BLaER1 treated with 17β-estradiol and CSF1 and Interleukin-3, amounts not matched to agents 10 nM and 100 nM (cell line): Measurements from ENCODE around the gene ELOVL4.

Experiments
- H3K27ac ChIP-seq, 11 experiments: shearing (Covaris generic); formaldehyde crosslinking; 2 replicates each; pipeline ENCODE4 v1.8.1; 2022
- H3K27me3 ChIP-seq, 11 experiments: shearing (Covaris generic); formaldehyde crosslinking; 2 replicates each; pipeline ENCODE4 v1.8.1; 2022
- H3K36me3 ChIP-seq, 11 experiments: shearing (Covaris generic); formaldehyde crosslinking; 2 replicates each; pipeline ENCODE4 v1.8.1; 2022
- H3K4me1 ChIP-seq, 10 experiments: shearing (Covaris generic); formaldehyde crosslinking; 2 replicates each; pipeline ENCODE4 v1.8.1; 2022
- H3K4me2 ChIP-seq, 11 experiments: shearing (Covaris generic); formaldehyde crosslinking; 2 replicates each; pipeline ENCODE4 v1.8.1; 2022
- H3K4me3 ChIP-seq, 10 experiments: shearing (Covaris generic); formaldehyde crosslinking; 2 replicates each; pipeline ENCODE4 v1.8.1; 2022
- H3K9ac ChIP-seq, 11 experiments: shearing (Covaris generic); formaldehyde crosslinking; 2 replicates each; pipeline ENCODE4 v1.8.1; 2022
- H3K9me3 ChIP-seq, 11 experiments: shearing (Covaris generic); formaldehyde crosslinking; replicated peaks in 1 of 11; 2 replicates each; pipeline ENCODE4 v1.8.1; 2022
- H4K20me1 ChIP-seq, 11 experiments: shearing (Covaris generic); formaldehyde crosslinking; 2 replicates each; pipeline ENCODE4 v1.8.1; 2022
- Cebpa-rat ChIP-seq, 11 experiments: shearing (Covaris generic); IDR thresholded peaks; 2 replicates each; pipeline ENCODE4 v1.8.1; 2022

The ELOVL4 gene

GRCh38 chr6:79947191-79948186 lies at the start of gene ELOVL4:
ELOVL4 (minus strand) TSS chr6:79947553; CDS start chr6:79947279, 274 bp downstream.
- Histone ChIP-seq H3K9ac (no peak within 1 kb of the TSS), H3K4me3 (no peak within 1 kb of the TSS)

DNA sequence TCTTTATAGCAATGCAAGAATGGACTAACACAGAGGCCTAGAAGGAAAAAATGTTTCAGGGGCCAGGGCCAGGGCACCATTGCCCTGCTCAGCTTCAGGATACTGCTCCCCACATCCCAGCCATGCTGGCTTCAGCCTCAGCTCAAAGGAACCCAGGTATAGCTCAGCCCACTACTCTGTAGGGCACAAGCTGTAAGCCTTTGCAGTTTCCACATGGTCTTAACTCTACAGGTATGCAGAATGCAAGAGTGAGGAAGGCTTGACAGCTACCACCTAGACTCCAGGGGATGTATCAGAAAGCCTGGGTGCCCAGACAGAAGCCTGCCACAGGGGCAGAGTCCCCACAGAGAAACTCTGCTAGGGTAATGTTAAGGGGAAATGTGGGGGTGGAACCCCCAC lies 46.6 kb upstream of the ELOVL4 start:
- H3K36me3 ChIP-seq, result no peaks in the 10 kb centered on the region
- H3K27me3 ChIP-seq, result no peaks in the 10 kb centered on the region
- no peak overlapping the region for H3K27ac ChIP-seq
- no peaks in the 10 kb centered on the region for H3K9me3 ChIP-seq
- no peaks in the 10 kb centered on the region for H4K20me1 ChIP-seq
- no peak for TF ChIP-seq Cebpa-rat (IDR thresholded peaks at IDR 0.05)
- H3K4me1 ChIP-seq, result no peaks in the 10 kb centered on the region
- no peak overlapping the region for H3K9ac ChIP-seq
- H3K4me3 ChIP-seq, result no peak overlapping the region
- no peak overlapping the region for H3K4me2 ChIP-seq

More at GRCh38 chr6:79947191-79948186, at the start of gene ELOVL4:
- Histone ChIP-seq H3K36me3 (no peaks in the 10 kb centered on the region), H3K4me2 (no peak within 1 kb of the TSS), H3K27me3 (no peaks in the 10 kb centered on the region), H3K9me3 (peaks cover 0 to 7% (median 0%) of the 10 kb centered on the region in 11 experiments; a peak in 5 of 22 replicates), H3K4me1 (no peaks in the 10 kb centered on the region), H3K27ac (no peak within 1 kb of the TSS), H4K20me1 (no peaks in the 10 kb centered on the region)
- no peak for TF ChIP-seq Cebpa-rat (IDR thresholded peaks at IDR 0.05)

DNA sequence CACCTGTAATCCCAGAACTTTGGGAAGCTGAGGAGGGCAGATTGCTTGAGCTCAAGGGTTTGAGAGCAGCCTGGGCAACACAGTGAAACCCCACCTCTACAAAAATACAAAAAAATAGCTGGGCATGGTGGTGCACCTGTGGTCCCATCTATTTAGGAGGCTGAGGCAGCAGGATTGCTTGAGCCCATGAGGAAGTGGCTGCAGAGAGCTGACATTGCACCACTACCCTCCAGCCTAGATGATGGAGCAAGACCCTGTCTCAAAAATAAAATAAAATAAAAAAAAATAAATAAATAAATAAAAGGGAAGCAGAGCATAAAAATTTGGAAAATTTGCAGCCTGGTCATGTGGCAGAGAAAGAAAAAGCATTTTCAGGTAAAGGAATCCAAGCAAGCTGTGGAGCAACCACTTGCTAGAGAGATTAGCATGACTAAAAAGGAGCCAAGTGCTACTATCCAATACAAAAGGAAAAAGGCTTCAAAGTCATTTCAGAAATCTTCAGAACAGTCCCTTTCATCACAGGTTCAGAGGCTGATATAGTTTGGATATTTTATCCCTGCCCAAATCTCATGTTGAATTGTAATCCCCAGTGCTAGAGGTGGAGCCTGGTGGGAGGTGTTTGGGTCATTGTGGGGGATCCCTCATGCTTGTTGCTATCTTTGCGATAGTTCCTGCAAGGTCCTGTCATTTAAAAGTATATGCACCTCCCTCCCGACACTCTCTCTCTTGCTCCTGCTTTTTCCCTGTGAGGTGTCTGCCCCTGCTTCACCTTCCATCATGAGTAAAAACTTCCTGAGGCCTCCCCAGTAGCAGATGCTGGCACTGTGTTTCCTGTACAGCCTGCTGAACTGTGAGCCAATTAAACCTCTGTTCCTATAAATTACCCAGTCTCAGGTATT lies 45.9 kb upstream of the ELOVL4 start:
- no peaks in the 10 kb centered on the region for H4K20me1 ChIP-seq
- no peaks in the 10 kb centered on the region for H3K9me3 ChIP-seq
- no peak overlapping the region for H3K27ac ChIP-seq
- H3K4me1 ChIP-seq, result no peaks in the 10 kb centered on the region
- TF ChIP-seq Cebpa-rat (IDR thresholded peaks at IDR 0.05), result no peak
- no peaks in the 10 kb centered on the region for H3K36me3 ChIP-seq
- no peak overlapping the region for H3K4me3 ChIP-seq
- H3K9ac ChIP-seq, result no peak overlapping the region
- H3K27me3 ChIP-seq, result no peaks in the 10 kb centered on the region
- no peak overlapping the region for H3K4me2 ChIP-seq

GRCh38 chr6:79989641-79990040 lies 42.3 kb upstream of the ELOVL4 start:
- Histone ChIP-seq H3K9me3 (no peaks in the 10 kb centered on the region), H3K36me3 (no peaks in the 10 kb centered on the region), H3K27me3 (no peaks in the 10 kb centered on the region), H3K4me2 (no peak overlapping the region), H3K27ac (no peak overlapping the region), H3K9ac (no peak overlapping the region), H3K4me3 (no peak overlapping the region), H4K20me1 (no peaks in the 10 kb centered on the region), H3K4me1 (peaks cover 0 to 7% (median 3%) of the 10 kb centered on the region in 10 experiments; a peak in 7 of 20 replicates)
- no peak for TF ChIP-seq Cebpa-rat (IDR thresholded peaks at IDR 0.05)

DNA sequence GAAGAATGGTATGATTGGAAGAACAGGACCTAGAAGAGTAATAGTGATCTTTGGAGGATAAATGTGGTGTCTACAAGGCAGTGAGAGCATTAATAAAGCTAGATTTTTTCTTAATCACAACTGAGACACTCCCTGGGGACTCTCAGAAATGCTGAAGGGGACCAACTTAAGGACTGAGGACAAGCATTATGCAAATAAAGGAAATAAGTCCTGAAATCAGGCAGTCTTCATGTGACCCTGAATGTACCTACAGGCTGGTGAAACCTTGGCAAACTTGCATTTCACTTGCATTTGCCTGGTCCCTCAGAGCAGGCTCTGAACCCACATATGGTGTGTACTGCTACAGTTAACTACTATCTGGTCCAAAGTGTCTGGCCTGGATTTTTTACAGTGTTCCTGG lies 37.8 kb upstream of the ELOVL4 start:
- Histone ChIP-seq H3K4me2 (peak overlapping the region in 4 of 11 experiments; percentile 7 to 26 (median 11); a peak in 4 of 22 replicates), H3K9me3 (no peaks in the 10 kb centered on the region), H3K36me3 (no peaks in the 10 kb centered on the region), H3K27me3 (no peaks in the 10 kb centered on the region), H3K27ac (no peak overlapping the region), H3K9ac (no peak overlapping the region), H3K4me1 (peaks cover 0 to 13% (median 8%) of the 10 kb centered on the region in 10 experiments; a peak in 7 of 20 replicates), H4K20me1 (no peaks in the 10 kb centered on the region), H3K4me3 (no peak overlapping the region)
- no peak for TF ChIP-seq Cebpa-rat (IDR thresholded peaks at IDR 0.05)

DNA sequence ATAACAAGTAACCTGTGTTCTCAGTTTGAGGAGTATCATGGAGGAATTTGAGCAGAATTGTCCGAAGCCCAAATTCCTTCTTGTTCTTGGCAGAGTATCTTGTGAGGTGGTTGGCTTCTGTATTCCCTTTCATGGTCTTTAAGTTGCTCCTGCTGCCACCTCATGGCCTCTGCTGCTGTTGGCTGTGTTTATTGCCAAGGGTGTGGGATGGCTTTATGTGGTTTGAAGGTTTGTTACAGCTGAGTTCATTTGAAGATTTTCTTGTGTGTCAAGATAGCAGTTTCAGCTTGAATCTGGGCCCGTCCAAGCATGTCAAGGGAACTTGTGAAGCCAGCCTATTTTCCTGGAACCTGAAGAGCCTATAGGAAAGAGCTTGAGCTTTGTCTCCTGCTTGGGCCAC lies 36.9 kb upstream of the ELOVL4 start:
- H3K4me1 ChIP-seq, result peaks cover 0 to 13% (median 8%) of the 10 kb centered on the region in 10 experiments; a peak in 7 of 20 replicates
- no peaks in the 10 kb centered on the region for H3K36me3 ChIP-seq
- H3K4me3 ChIP-seq, result no peak overlapping the region
- H3K27ac ChIP-seq, result no peak overlapping the region
- H4K20me1 ChIP-seq, result no peaks in the 10 kb centered on the region
- peak overlapping the region in 2 of 11 experiments; percentile 12 to 26; a peak in 3 of 22 replicates for H3K4me2 ChIP-seq
- no peak for TF ChIP-seq Cebpa-rat (IDR thresholded peaks at IDR 0.05)
- no peaks in the 10 kb centered on the region for H3K9me3 ChIP-seq
- H3K9ac ChIP-seq, result no peak overlapping the region
- H3K27me3 ChIP-seq, result no peaks in the 10 kb centered on the region

GRCh38 chr6:79981652-79982051 lies 34.3 kb upstream of the ELOVL4 start:
- Histone ChIP-seq H3K27me3 (no peaks in the 10 kb centered on the region), H3K36me3 (no peaks in the 10 kb centered on the region), H3K4me1 (peaks cover 0 to 13% (median 8%) of the 10 kb centered on the region in 10 experiments; a peak in 7 of 20 replicates), H3K9ac (no peak overlapping the region), H3K9me3 (no peaks in the 10 kb centered on the region), H3K27ac (no peak overlapping the region), H3K4me3 (no peak overlapping the region), H3K4me2 (no peak overlapping the region), H4K20me1 (no peaks in the 10 kb centered on the region)
- TF ChIP-seq Cebpa-rat (IDR thresholded peaks at IDR 0.05), result no peak

- Histone ChIP-seq H4K20me1 (no peaks in the 10 kb centered on the region), H3K4me3 (no peak overlapping the region), H3K36me3 (no peaks in the 10 kb centered on the region), H3K9me3 (no peaks in the 10 kb centered on the region), H3K27me3 (no peaks in the 10 kb centered on the region), H3K27ac (no peak overlapping the region), H3K9ac (no peak overlapping the region), H3K4me2 (no peak overlapping the region), H3K4me1 (no peaks in the 10 kb centered on the region)
- TF ChIP-seq Cebpa-rat (IDR thresholded peaks at IDR 0.05), result no peak
These were observed 23.8 kb upstream of the ELOVL4 start for GRCh38 chr6:79971193-79971592.

- no peak overlapping the region for H3K27ac ChIP-seq
- peaks cover 0 to 2% (median 0%) of the 10 kb centered on the region in 10 experiments; a peak in 2 of 20 replicates for H3K4me1 ChIP-seq
- no peak overlapping the region for H3K4me3 ChIP-seq
- no peak for TF ChIP-seq Cebpa-rat (IDR thresholded peaks at IDR 0.05)
- H3K9me3 ChIP-seq, result no peaks in the 10 kb centered on the region
- H3K27me3 ChIP-seq, result no peaks in the 10 kb centered on the region
- H3K36me3 ChIP-seq, result no peaks in the 10 kb centered on the region
- no peaks in the 10 kb centered on the region for H4K20me1 ChIP-seq
- no peak overlapping the region for H3K4me2 ChIP-seq
- no peak overlapping the region for H3K9ac ChIP-seq
These were observed 22.4 kb upstream of the ELOVL4 start for GRCh38 chr6:79969784-79970183.
